ENCODE results near the gene NUP210. TPM values are rescaled to one million over a fixed set of nuclear protein-coding genes. Genes with fewer than 3 reads are reported as not detected.

Gene NUP210
- total and polyA plus RNA-seq, 4 donors: 9.9 to 38.6 (median 22.9) TPM

DNA sequence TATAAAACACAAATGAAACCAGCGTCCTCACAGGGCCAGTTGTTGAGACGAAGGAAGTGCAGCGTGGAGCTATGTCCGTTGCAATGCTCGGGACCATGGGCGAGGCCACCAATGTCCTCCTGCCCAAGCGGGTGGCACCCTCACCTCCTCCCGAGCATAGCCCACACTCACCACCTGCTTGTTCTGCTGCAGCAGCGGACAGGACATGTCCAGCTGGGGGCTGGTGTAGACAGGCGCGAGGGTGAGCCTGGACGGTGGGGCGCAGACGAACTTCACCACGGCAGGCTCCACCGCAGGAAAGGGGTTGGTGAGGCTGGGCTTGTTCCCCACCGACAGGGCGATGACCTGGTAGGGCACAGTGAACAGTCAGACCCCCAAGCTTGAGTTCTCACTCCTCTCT lies 62.1 kb downstream of the NUP210 start:
- Histone ChIP-seq H3K27me3 (ENCODE audit: control insufficient read depth in 4 of 4, insufficient read depth in 4 of 4, low read length in 3 of 4) (no peaks in the 10 kb centered on the region), H3K36me3 (ENCODE audit: control insufficient read depth in 4 of 4, insufficient read depth in 3 of 4, low read depth in 1 of 4, low read length in 3 of 4) (peaks cover 2 to 63% (median 44%) of the 10 kb centered on the region in 4 donors), H3K9ac (ENCODE audit: low read depth in 1 of 2, low read length in 2 of 2) (no peak overlapping the region), H3K27ac (ENCODE audit: low read depth in 1 of 2, low read length in 2 of 2) (no peak overlapping the region), H3K4me3 (ENCODE audit: low read depth in 1 of 3, low read length in 3 of 3) (no peak overlapping the region), H3K9me3 (ENCODE audit: control insufficient read depth in 4 of 4, low read length in 3 of 4) (no peaks in the 10 kb centered on the region), H3K4me1 (ENCODE audit: control insufficient read depth in 4 of 4, insufficient read depth in 4 of 4, low read length in 3 of 4) (no peaks in the 10 kb centered on the region)
- DNase-seq (ENCODE audit: low spot score): no peak
- TF ChIP-seq, protein P1, sequence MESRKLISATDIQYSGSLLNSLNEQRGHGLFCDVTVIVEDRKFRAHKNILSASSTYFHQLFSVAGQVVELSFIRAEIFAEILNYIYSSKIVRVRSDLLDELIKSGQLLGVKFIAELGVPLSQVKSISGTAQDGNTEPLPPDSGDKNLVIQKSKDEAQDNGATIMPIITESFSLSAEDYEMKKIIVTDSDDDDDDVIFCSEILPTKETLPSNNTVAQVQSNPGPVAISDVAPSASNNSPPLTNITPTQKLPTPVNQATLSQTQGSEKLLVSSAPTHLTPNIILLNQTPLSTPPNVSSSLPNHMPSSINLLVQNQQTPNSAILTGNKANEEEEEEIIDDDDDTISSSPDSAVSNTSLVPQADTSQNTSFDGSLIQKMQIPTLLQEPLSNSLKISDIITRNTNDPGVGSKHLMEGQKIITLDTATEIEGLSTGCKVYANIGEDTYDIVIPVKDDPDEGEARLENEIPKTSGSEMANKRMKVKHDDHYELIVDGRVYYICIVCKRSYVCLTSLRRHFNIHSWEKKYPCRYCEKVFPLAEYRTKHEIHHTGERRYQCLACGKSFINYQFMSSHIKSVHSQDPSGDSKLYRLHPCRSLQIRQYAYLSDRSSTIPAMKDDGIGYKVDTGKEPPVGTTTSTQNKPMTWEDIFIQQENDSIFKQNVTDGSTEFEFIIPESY (IDR thresholded peaks at IDR 0.05): no peak
- TF ChIP-seq HNF4G (IDR thresholded peaks at IDR 0.05) (no peak), FOXA1 (IDR thresholded peaks at IDR 0.05) (no peak), JUND (IDR thresholded peaks at IDR 0.05) (no peak), FOXA2 (IDR thresholded peaks at IDR 0.05) (no peak), RAD21 (IDR thresholded peaks at IDR 0.05) (no peak), EGR1 (IDR thresholded peaks at IDR 0.05; ENCODE audit: low read depth in 2 of 2) (no peak), NR2F2 (IDR thresholded peaks at IDR 0.05) (no peak), YY1 (IDR thresholded peaks at IDR 0.05) (no peak), TAF1 (conservative IDR thresholded peaks at IDR 0.05) (no peak), RXRA (IDR thresholded peaks at IDR 0.05) (no peak), GABPA (IDR thresholded peaks at IDR 0.05 in 1 of 2, conservative IDR thresholded peaks at IDR 0.05 in 1 of 2) (no peak)
- TF ChIP-seq, protein P2, sequence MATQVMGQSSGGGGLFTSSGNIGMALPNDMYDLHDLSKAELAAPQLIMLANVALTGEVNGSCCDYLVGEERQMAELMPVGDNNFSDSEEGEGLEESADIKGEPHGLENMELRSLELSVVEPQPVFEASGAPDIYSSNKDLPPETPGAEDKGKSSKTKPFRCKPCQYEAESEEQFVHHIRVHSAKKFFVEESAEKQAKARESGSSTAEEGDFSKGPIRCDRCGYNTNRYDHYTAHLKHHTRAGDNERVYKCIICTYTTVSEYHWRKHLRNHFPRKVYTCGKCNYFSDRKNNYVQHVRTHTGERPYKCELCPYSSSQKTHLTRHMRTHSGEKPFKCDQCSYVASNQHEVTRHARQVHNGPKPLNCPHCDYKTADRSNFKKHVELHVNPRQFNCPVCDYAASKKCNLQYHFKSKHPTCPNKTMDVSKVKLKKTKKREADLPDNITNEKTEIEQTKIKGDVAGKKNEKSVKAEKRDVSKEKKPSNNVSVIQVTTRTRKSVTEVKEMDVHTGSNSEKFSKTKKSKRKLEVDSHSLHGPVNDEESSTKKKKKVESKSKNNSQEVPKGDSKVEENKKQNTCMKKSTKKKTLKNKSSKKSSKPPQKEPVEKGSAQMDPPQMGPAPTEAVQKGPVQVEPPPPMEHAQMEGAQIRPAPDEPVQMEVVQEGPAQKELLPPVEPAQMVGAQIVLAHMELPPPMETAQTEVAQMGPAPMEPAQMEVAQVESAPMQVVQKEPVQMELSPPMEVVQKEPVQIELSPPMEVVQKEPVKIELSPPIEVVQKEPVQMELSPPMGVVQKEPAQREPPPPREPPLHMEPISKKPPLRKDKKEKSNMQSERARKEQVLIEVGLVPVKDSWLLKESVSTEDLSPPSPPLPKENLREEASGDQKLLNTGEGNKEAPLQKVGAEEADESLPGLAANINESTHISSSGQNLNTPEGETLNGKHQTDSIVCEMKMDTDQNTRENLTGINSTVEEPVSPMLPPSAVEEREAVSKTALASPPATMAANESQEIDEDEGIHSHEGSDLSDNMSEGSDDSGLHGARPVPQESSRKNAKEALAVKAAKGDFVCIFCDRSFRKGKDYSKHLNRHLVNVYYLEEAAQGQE (IDR thresholded peaks at IDR 0.05): no peak
- TF ChIP-seq, protein P3, sequence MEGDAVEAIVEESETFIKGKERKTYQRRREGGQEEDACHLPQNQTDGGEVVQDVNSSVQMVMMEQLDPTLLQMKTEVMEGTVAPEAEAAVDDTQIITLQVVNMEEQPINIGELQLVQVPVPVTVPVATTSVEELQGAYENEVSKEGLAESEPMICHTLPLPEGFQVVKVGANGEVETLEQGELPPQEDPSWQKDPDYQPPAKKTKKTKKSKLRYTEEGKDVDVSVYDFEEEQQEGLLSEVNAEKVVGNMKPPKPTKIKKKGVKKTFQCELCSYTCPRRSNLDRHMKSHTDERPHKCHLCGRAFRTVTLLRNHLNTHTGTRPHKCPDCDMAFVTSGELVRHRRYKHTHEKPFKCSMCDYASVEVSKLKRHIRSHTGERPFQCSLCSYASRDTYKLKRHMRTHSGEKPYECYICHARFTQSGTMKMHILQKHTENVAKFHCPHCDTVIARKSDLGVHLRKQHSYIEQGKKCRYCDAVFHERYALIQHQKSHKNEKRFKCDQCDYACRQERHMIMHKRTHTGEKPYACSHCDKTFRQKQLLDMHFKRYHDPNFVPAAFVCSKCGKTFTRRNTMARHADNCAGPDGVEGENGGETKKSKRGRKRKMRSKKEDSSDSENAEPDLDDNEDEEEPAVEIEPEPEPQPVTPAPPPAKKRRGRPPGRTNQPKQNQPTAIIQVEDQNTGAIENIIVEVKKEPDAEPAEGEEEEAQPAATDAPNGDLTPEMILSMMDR (IDR thresholded peaks at IDR 0.05; ENCODE audit: low read depth, low read length, missing input control): no peak
- TF ChIP-seq, protein P4, sequence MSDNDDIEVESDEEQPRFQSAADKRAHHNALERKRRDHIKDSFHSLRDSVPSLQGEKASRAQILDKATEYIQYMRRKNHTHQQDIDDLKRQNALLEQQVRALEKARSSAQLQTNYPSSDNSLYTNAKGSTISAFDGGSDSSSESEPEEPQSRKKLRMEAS (IDR thresholded peaks at IDR 0.05): no peak
- 96% methylated on average over 18 of the region's 18 CpGs for WGBS

DNA sequence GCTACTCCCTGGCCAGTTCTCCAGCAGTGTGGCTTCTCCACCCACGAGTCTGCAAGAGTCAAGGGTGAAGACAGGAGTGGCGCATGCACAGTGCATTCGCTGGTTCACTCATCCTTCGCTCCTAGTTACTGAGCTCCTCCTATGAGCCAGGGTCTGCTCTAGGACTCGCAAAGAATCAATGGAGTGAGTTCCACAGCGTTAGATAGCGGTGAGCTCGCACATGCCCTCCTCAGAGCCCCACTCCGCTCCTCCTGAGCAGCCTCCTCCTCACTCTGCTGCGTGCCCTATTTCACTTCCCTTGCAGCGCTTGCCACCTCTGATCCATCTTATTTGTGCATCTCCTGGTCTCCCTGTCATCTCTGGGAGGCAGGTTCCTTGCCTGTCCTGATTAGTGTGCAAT lies 63.0 kb downstream of the NUP210 start:
- Histone ChIP-seq H3K9me3 (ENCODE audit: control insufficient read depth in 4 of 4, low read length in 3 of 4) (no peaks in the 10 kb centered on the region), H3K27ac (ENCODE audit: low read depth in 1 of 2, low read length in 2 of 2) (no peak overlapping the region), H3K27me3 (ENCODE audit: control insufficient read depth in 4 of 4, insufficient read depth in 4 of 4, low read length in 3 of 4) (no peaks in the 10 kb centered on the region), H3K9ac (ENCODE audit: low read depth in 1 of 2, low read length in 2 of 2) (no peak overlapping the region), H3K4me3 (ENCODE audit: low read depth in 1 of 3, low read length in 3 of 3) (no peak overlapping the region), H3K36me3 (ENCODE audit: control insufficient read depth in 4 of 4, insufficient read depth in 3 of 4, low read depth in 1 of 4, low read length in 3 of 4) (peaks cover 0 to 60% (median 44%) of the 10 kb centered on the region in 4 donors), H3K4me1 (ENCODE audit: control insufficient read depth in 4 of 4, insufficient read depth in 4 of 4, low read length in 3 of 4) (no peaks in the 10 kb centered on the region)
- no peak for DNase-seq (ENCODE audit: low spot score)
- 96% methylated on average over 11 of the region's 11 CpGs for WGBS
- TF ChIP-seq TAF1 (conservative IDR thresholded peaks at IDR 0.05): no peak
- TF ChIP-seq, protein P4 (IDR thresholded peaks at IDR 0.05): no peak
- no peak for TF ChIP-seq HNF4G (IDR thresholded peaks at IDR 0.05)
- TF ChIP-seq, protein P1 (IDR thresholded peaks at IDR 0.05): no peak
- TF ChIP-seq, protein P2 (IDR thresholded peaks at IDR 0.05): no peak
- no peak for TF ChIP-seq FOXA1 (IDR thresholded peaks at IDR 0.05)
- TF ChIP-seq RXRA (IDR thresholded peaks at IDR 0.05): no peak
- TF ChIP-seq JUND (IDR thresholded peaks at IDR 0.05): no peak
- no peak for TF ChIP-seq EGR1 (IDR thresholded peaks at IDR 0.05; ENCODE audit: low read depth in 2 of 2)
- TF ChIP-seq, protein P5, sequence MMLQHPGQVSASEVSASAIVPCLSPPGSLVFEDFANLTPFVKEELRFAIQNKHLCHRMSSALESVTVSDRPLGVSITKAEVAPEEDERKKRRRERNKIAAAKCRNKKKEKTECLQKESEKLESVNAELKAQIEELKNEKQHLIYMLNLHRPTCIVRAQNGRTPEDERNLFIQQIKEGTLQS (IDR thresholded peaks at IDR 0.05): no peak
- no peak for TF ChIP-seq RAD21 (IDR thresholded peaks at IDR 0.05)
- TF ChIP-seq FOXA2 (IDR thresholded peaks at IDR 0.05): no peak
- TF ChIP-seq HNF4A (conservative IDR thresholded peaks at IDR 0.05): no peak
- TF ChIP-seq NR2F2 (IDR thresholded peaks at IDR 0.05): no peak
- no peak for TF ChIP-seq GABPA (IDR thresholded peaks at IDR 0.05 in 1 of 2, conservative IDR thresholded peaks at IDR 0.05 in 1 of 2)

Data from liver (tissue), 9 donors.